H1 (cell line): ENCODE results near the gene PDZRN4. TPM values are rescaled to one million over a fixed set of nuclear protein-coding genes. Genes with fewer than 3 reads are reported as not detected.

Experiments used
- CTCF ChIA-PET: fragments of 300-600 bp; sonication (Branson Sonifier 250); formaldehyde crosslinking; loops from one replicate; lab custom pipeline; 2021; ENCODE audit not compliant: partially characterized antibody; lab: Charles Lee
- POLR2A ChIA-PET: fragments of 300-600 bp; sonication (Branson Sonifier 250); formaldehyde crosslinking; loops from one replicate; lab custom pipeline; 2021; ENCODE audit warnings: inconsistent platforms; ENCODE audit not compliant: partially characterized antibody; lab: Charles Lee
- DNase-seq, 2 experiments: peaks; one replicate each; pipeline versions ENCODE4 v3.0.0 to v3.0.0-alpha.2; 2010 to 2022; ENCODE audit warnings: low spot score in 2 of 2, low read depth in 1 of 2, mixed read lengths in 1 of 2
- FAIRE-seq: peaks from 2 replicates; lab custom pipeline; 2011; peaks lifted over from hg19 to GRCh38; lab: Jason Lieb, UNC
- H2AFZ ChIP-seq: 2 replicates; pipeline ENCODE4 v1.8.1; 2012; ENCODE audit warnings: low read length, inconsistent platforms
- H2AK5ac ChIP-seq: 2 replicates; pipeline ENCODE4 v1.6.1; 2013; ENCODE audit warnings: low read depth, low read length
- H2BK120ac ChIP-seq: replicated peaks from 2 replicates; pipeline ENCODE3; 2013; ENCODE audit warnings: low read depth, low read length, inconsistent platforms
- H2BK12ac ChIP-seq: 2 replicates; pipeline ENCODE4 v1.6.1; 2013; ENCODE audit warnings: low read depth, low read length
- H2BK15ac ChIP-seq: 2 replicates; pipeline ENCODE4 v1.6.1; 2013; ENCODE audit warnings: low read length
- H2BK20ac ChIP-seq: 2 replicates; pipeline ENCODE4 v1.6.1; 2013; ENCODE audit warnings: low read length
- H2BK5ac ChIP-seq: 2 replicates; pipeline ENCODE4 v1.6.1; 2013; ENCODE audit warnings: low read depth, low read length
- H3K14ac ChIP-seq: 2 replicates; pipeline ENCODE4 v1.6.1; 2013; ENCODE audit warnings: inconsistent platforms; ENCODE audit not compliant: insufficient read length
- H3K18ac ChIP-seq: 2 replicates; pipeline ENCODE4 v1.6.1; 2013; ENCODE audit warnings: low read length; ENCODE audit errors: extremely low read depth
- H3K23ac ChIP-seq: 2 replicates; pipeline ENCODE4 v1.6.1; 2013; ENCODE audit warnings: inconsistent platforms; ENCODE audit not compliant: insufficient read length
- H3K23me2 ChIP-seq: 2 replicates; pipeline ENCODE4 v1.6.1; 2013; ENCODE audit warnings: low read depth, low read length
- H3K27ac ChIP-seq: 2 replicates; pipeline ENCODE4 v1.6.1; 2011; ENCODE audit warnings: low read depth, low read length, inconsistent platforms
- H3K27me3 ChIP-seq, 4 experiments: replicated peaks in 1 of 4; 1 replicate in 1 of 4; 2 replicates in 3 of 4; pipeline versions ENCODE4 v1.6.1 to v1.8.1; 2011 to 2013; ENCODE audit warnings: low read length in 3 of 4, mild to moderate bottlenecking in 3 of 4, inconsistent platforms in 2 of 4, mixed read lengths in 2 of 4, moderate library complexity in 1 of 4; ENCODE audit not compliant: control insufficient read depth in 3 of 4, insufficient read depth in 3 of 4; ENCODE audit errors: extremely low read depth in 1 of 4
- H3K36me3 ChIP-seq, 4 experiments: 2 replicates each; pipeline versions ENCODE4 v1.6.1 to v1.8.1; 2011 to 2013; ENCODE audit warnings: mild to moderate bottlenecking in 4 of 4, low read length in 3 of 4, moderate library complexity in 2 of 4, control low read depth in 1 of 4, inconsistent platforms in 1 of 4; ENCODE audit not compliant: insufficient read depth in 4 of 4, control insufficient read depth in 2 of 4
- H3K4ac ChIP-seq: replicated peaks from 2 replicates; pipeline ENCODE3; 2013; ENCODE audit warnings: low read length, low read depth, mixed read lengths, inconsistent platforms; ENCODE audit not compliant: insufficient read length
- H3K4me1 ChIP-seq, 4 experiments: replicated peaks in 1 of 4; 1 replicate in 1 of 4; 2 replicates in 3 of 4; pipeline versions ENCODE4 v1.6.1 to v1.8.1; 2011 to 2013; ENCODE audit warnings: low read length in 3 of 4, inconsistent platforms in 2 of 4, mixed read lengths in 1 of 4; ENCODE audit not compliant: insufficient read depth in 4 of 4, control insufficient read depth in 3 of 4
- H3K4me2 ChIP-seq, 2 experiments: 2 replicates each; pipeline versions ENCODE4 v1.6.1 to v1.8.1; 2011 to 2013; ENCODE audit warnings: low read depth in 2 of 2, low read length in 2 of 2, control low read depth in 1 of 2, inconsistent platforms in 1 of 2, mild to moderate bottlenecking in 1 of 2; ENCODE audit not compliant: insufficient read depth in 1 of 2
- H3K4me3 ChIP-seq, 4 experiments: fragments of 200-600, 300-600 bp in 1 of 4; sonication (generic), shearing (Covaris generic), sonication (Bioruptor Twin) in 1 of 4; 2 replicates each; pipeline versions ENCODE4 v1.5.1 to v1.8.1; 2011 to 2016; ENCODE audit warnings: low read length in 4 of 4, low read depth in 3 of 4, control low read depth in 2 of 4, inconsistent platforms in 2 of 4, mild to moderate bottlenecking in 2 of 4, mixed read lengths in 1 of 4, moderate library complexity in 1 of 4; ENCODE audit not compliant: insufficient read depth in 2 of 4; ENCODE audit errors: extremely low read depth in 1 of 4
- H3K56ac ChIP-seq: replicated peaks from 2 replicates; pipeline ENCODE3; 2013; ENCODE audit warnings: low read depth, mild to moderate bottlenecking, mixed read lengths, low read length, inconsistent platforms; ENCODE audit not compliant: insufficient read length
- H3K79me1 ChIP-seq: 2 replicates; pipeline ENCODE4 v1.6.1; 2013; ENCODE audit warnings: low read depth, low read length, control low read depth
- H3K79me2 ChIP-seq, 2 experiments: 2 replicates each; pipeline versions ENCODE4 v1.6.1 to v1.8.1; 2012 to 2013; ENCODE audit warnings: low read length in 2 of 2, mild to moderate bottlenecking in 2 of 2, inconsistent platforms in 1 of 2; ENCODE audit not compliant: insufficient read depth in 2 of 2, control insufficient read depth in 1 of 2
- H3K9ac ChIP-seq, 4 experiments: replicated peaks in 1 of 4; 1 replicate in 1 of 4; 2 replicates in 3 of 4; pipeline versions ENCODE4 v1.6.1 to v1.8.1; 2011 to 2013; ENCODE audit warnings: low read depth in 3 of 4, low read length in 3 of 4, control low read depth in 2 of 4, mild to moderate bottlenecking in 2 of 4, moderate library complexity in 2 of 4, inconsistent platforms in 1 of 4; ENCODE audit errors: extremely low read depth in 1 of 4
- H3K9me3 ChIP-seq, 2 experiments: 2 replicates each; pipeline versions ENCODE4 v1.6.1 to v1.8.1; 2012 to 2013; ENCODE audit warnings: mild to moderate bottlenecking in 2 of 2, moderate library complexity in 2 of 2, control low read depth in 1 of 2, inconsistent platforms in 1 of 2, low read depth in 1 of 2, low read length in 1 of 2, mixed read lengths in 1 of 2; ENCODE audit not compliant: insufficient read depth in 2 of 2
- H4K20me1 ChIP-seq, 2 experiments: replicated peaks in 1 of 2; 2 replicates each; pipeline versions ENCODE3 to v1.8.1; 2011 to 2013; ENCODE audit warnings: inconsistent platforms in 2 of 2, low read length in 2 of 2, mild to moderate bottlenecking in 1 of 2; ENCODE audit not compliant: insufficient read depth in 2 of 2, control insufficient read depth in 1 of 2
- H4K5ac ChIP-seq: 2 replicates; pipeline ENCODE4 v1.6.1; 2013; ENCODE audit warnings: low read length, low read depth, mixed read lengths, inconsistent platforms; ENCODE audit not compliant: insufficient read length
- H4K8ac ChIP-seq: 2 replicates; pipeline ENCODE4 v1.8.0; 2013; ENCODE audit warnings: mild to moderate bottlenecking, moderate library complexity, low read length, inconsistent platforms; ENCODE audit not compliant: insufficient read depth; ENCODE audit errors: extremely low read depth
- H4K91ac ChIP-seq: replicated peaks from 2 replicates; pipeline ENCODE3; 2013; ENCODE audit warnings: low read length, mixed read lengths, inconsistent platforms; ENCODE audit not compliant: insufficient read length
- BCL11A ChIP-seq, 2 experiments: IDR thresholded peaks; one replicate each; pipeline ENCODE4 v1.6.1; 2011; ENCODE audit warnings: low read depth in 2 of 2, low read length in 2 of 2, mild to moderate bottlenecking in 2 of 2
- CBX5 ChIP-seq: fragments of 300-800, 300-1000 bp; sonication (generic); IDR thresholded peaks from 2 replicates; pipeline ENCODE4 v1.7.1; 2016; ENCODE audit warnings: antibody characterized with exemption, low read length, low read depth
- GTF2F1 ChIP-seq: IDR thresholded peaks from 2 replicates; pipeline ENCODE4 v1.6.1; 2012; ENCODE audit warnings: low read depth, low read length, improper control_type of control experiment, borderline replicate concordance
- KDM4A ChIP-seq: IDR thresholded peaks from one replicate; pipeline ENCODE4 v1.7.1; 2012; ENCODE audit warnings: low read depth, mild to moderate bottlenecking, moderate library complexity, low read length, inconsistent platforms; ENCODE audit not compliant: severe bottlenecking
- RFX5 ChIP-seq: IDR thresholded peaks from 2 replicates; pipeline ENCODE4 v1.6.1; 2011; ENCODE audit warnings: low read depth, low read length, improper control_type of control experiment, borderline replicate concordance
- SIRT6 ChIP-seq: IDR thresholded peaks from one replicate; pipeline ENCODE4 v1.7.1; 2012; ENCODE audit warnings: low read length, inconsistent platforms
- SIX5 ChIP-seq: IDR thresholded peaks from 2 replicates; pipeline ENCODE4 v1.6.1; 2011; ENCODE audit warnings: mild to moderate bottlenecking, low read depth, low read length
- SP4 ChIP-seq: IDR thresholded peaks from 2 replicates; pipeline ENCODE4 v1.6.1; 2012; ENCODE audit warnings: low read length, inconsistent platforms
- TCF12 ChIP-seq: IDR thresholded peaks from 2 replicates; pipeline ENCODE4 v1.6.1; 2011; ENCODE audit warnings: low read depth, mild to moderate bottlenecking, low read length
- WGBS, 2 experiments: shearing (Covaris generic) in 1 of 2; methylation state at CpG; one replicate each; pipeline versions ENCODE4 v1.1.6 to v1.1.7; 2013 to 2015; ENCODE audit warnings: low lambda C conversion rate in 2 of 2, mixed read lengths in 2 of 2, inconsistent platforms in 1 of 2, low coverage in 1 of 2, missing lambda C conversion rate in 1 of 2; ENCODE audit not compliant: insufficient replicate concordance in 2 of 2, insufficient coverage in 1 of 2, insufficient read length in 1 of 2; ENCODE audit errors: extremely low coverage in 1 of 2, missing lambda C conversion rate in 1 of 2; 5-methylcytosine and 5-hydroxymethylcytosine counted together
- polyA plus RNA-seq, 7 experiments: library from polyadenylated mRNA; depleted of rRNA in 3 of 7; stranded (reverse) in 5 of 7; unstranded in 2 of 7; fragments of >200 nt in 5 of 7; fragments of 200-250 nt in 2 of 7; gene quantifications; 1 replicate in 5 of 7; 2 replicates in 1 of 7; 4 replicates in 1 of 7; pipeline versions ENCODE4 v1.2.1 to v1.2.3, GENCODE V29; 2011 to 2013; ENCODE audit warnings: missing spikeins in 2 of 7, mixed read lengths in 2 of 7
- total RNA-seq: library from RNA; stranded (reverse); fragmentation: NEBNext Ultra II Directional; extraction: Animal tissue kit (Norgen Biotek cat#: 25700); gene quantifications from 2 replicates; pipeline ENCODE4 v1.2.1, GENCODE V29; 2021
- TF ChIP-seq, protein P1 (sequence below): IDR thresholded peaks from 2 replicates; pipeline ENCODE4 v1.6.1; 2011; ENCODE audit warnings: low read length, improper control_type of control experiment
- TF ChIP-seq, protein P2 (sequence below): IDR thresholded peaks from 2 replicates; pipeline ENCODE4 v1.6.1; 2011; ENCODE audit warnings: low read depth, mild to moderate bottlenecking, low read length; ENCODE audit not compliant: insufficient read depth

The PDZRN4 gene
- total and polyA plus RNA-seq, 2 of the 8 experiments (the other 6 are each of a cell fraction or from before 2014, with no cell fraction given): not detected

DNA sequence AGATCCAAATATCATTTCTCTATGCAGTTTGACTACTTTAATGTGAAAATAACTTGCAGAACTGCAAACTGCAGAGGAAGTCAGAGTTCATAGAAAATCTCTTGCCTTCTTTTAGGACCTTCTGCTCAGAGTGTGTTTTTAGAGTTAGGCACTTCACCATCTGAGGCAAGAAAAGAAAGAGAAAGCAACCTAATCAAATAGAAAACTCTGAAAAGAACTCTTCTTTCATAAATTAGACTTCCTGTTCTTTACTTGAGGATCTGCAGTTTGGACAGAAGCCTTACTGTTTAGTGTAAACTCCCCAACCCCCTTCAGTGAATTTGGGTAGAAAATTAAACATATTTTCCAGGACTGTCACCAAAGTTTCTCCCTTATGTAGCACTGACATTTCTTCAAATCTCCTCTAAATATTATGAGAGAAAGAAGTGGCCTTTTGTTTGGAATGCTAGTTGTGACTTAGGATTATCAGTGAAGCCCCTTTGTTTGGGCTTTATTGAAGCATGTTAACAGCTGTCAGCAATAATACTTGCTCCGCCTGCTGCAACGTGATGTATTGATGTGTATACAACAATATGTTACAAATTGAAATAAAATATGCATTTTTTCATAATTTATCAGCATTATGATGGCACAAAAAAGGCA, 99.5 kb downstream of the PDZRN4 start:
- Histone ChIP-seq H2BK20ac (no peak overlapping the region), H3K36me3 (no peaks in the 10 kb centered on the region), H3K14ac (no peak overlapping the region), H3K79me2 (no peaks in the 10 kb centered on the region), H3K27me3 (no peaks in the 10 kb centered on the region), H3K4ac (no peak overlapping the region), H2AK5ac (no peak overlapping the region), H3K9ac (no peak overlapping the region), H2BK5ac (no peak overlapping the region), H3K9me3 (no peaks in the 10 kb centered on the region), H3K23ac (no peak overlapping the region), H3K18ac (no peak overlapping the region), H2BK120ac (no peak overlapping the region), H3K23me2 (no peaks in the 10 kb centered on the region), H4K8ac (no peak overlapping the region), H2BK15ac (no peak overlapping the region), H4K20me1 (no peaks in the 10 kb centered on the region), H3K4me2 (no peak overlapping the region), H3K4me3 (no peak overlapping the region), H2BK12ac (no peak overlapping the region), H4K91ac (no peak overlapping the region), H3K79me1 (no peaks in the 10 kb centered on the region), H3K27ac (no peak overlapping the region), H2AFZ (no peak overlapping the region), H4K5ac (no peak overlapping the region)
- WGBS, 2 experiments: 100% methylated on average over 2 of the region's 2 CpGs; no CpG with 5 or more reads in 1 of the 2 experiments
- DNase-seq (no peak), FAIRE-seq (no peak)
- ChIA-PET CTCF (interaction anchor here (0.7 to 1.3 kb wide), 3 partner anchors 10 to 337 kb away, joined by 3 read pairs; no protein-coding TSS in a partner anchor), POLR2A (no interaction called here)
- TF ChIP-seq BCL11A (IDR thresholded peaks at IDR 0.05; ENCODE audit: low read depth in 2 of 2, low read length in 2 of 2) (no peak), SIRT6 (no peak), SIX5 (no peak), GTF2F1 (no peak), TCF12 (no peak), SP4 (no peak), KDM4A (no peak), RFX5 (no peak), CBX5 (no peak)
- TF ChIP-seq, protein P1, sequence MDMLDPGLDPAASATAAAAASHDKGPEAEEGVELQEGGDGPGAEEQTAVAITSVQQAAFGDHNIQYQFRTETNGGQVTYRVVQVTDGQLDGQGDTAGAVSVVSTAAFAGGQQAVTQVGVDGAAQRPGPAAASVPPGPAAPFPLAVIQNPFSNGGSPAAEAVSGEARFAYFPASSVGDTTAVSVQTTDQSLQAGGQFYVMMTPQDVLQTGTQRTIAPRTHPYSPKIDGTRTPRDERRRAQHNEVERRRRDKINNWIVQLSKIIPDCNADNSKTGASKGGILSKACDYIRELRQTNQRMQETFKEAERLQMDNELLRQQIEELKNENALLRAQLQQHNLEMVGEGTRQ: no peak
- TF ChIP-seq, protein P2, sequence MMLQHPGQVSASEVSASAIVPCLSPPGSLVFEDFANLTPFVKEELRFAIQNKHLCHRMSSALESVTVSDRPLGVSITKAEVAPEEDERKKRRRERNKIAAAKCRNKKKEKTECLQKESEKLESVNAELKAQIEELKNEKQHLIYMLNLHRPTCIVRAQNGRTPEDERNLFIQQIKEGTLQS: no peak
- TF ChIP-seq, all 59 proteins: peak for 0
- no peaks in the 10 kb centered on the region for H3K4me1 ChIP-seq
- no peak overlapping the region for H3K56ac ChIP-seq
